CD14-positive monocyte (primary cell): Measurements from ENCODE around the gene QSOX2. TPM values are rescaled to one million over a fixed set of nuclear protein-coding genes. Genes with fewer than 3 reads are reported as not detected.

Experiments used
- DNase-seq, 3 donors: peaks; one replicate each; pipeline ENCODE4 v3.0.0-alpha.2; 2011 to 2022
- H2AFZ ChIP-seq: 2 replicates; pipeline ENCODE4 v1.6.0; 2012; ENCODE audit warnings: mild to moderate bottlenecking, low read depth, low read length, inconsistent platforms; ENCODE audit not compliant: insufficient read depth, poor library complexity, severe bottlenecking
- H3K27ac ChIP-seq, 2 donors: 1 replicate in 1 of 2; 2 replicates in 1 of 2; pipeline ENCODE4 v1.5.1; 2012 to 2013; ENCODE audit warnings: low read length in 2 of 2, control low read depth in 1 of 2, inconsistent platforms in 1 of 2, low read depth in 1 of 2, mild to moderate bottlenecking in 1 of 2
- H3K27me3 ChIP-seq, 2 donors: one replicate each; pipeline versions ENCODE4 v1.6.0 to v1.6.1; 2011 to 2013; ENCODE audit warnings: low read length in 2 of 2; ENCODE audit not compliant: control insufficient read depth in 2 of 2, insufficient read depth in 2 of 2
- H3K36me3 ChIP-seq, 2 donors: replicated peaks in 1 of 2; 1 replicate in 1 of 2; 2 replicates in 1 of 2; pipeline versions ENCODE4 v1.5.1 to v1.6.1; 2012 to 2013; ENCODE audit warnings: low read length in 2 of 2, control low read depth in 1 of 2, inconsistent platforms in 1 of 2, mild to moderate bottlenecking in 1 of 2; ENCODE audit not compliant: insufficient read depth in 2 of 2, control insufficient read depth in 1 of 2
- H3K4me1 ChIP-seq, 2 donors: 1 replicate in 1 of 2; 2 replicates in 1 of 2; pipeline versions ENCODE4 v1.5.1 to v1.6.1; 2012 to 2013; ENCODE audit warnings: low read length in 2 of 2, control low read depth in 1 of 2, inconsistent platforms in 1 of 2, mild to moderate bottlenecking in 1 of 2, moderate library complexity in 1 of 2; ENCODE audit not compliant: insufficient read depth in 2 of 2, control insufficient read depth in 1 of 2
- H3K4me2 ChIP-seq: replicated peaks from 2 replicates; pipeline ENCODE3; 2012; ENCODE audit warnings: low read length, moderate library complexity, mild to moderate bottlenecking; ENCODE audit not compliant: poor library complexity, severe bottlenecking; ENCODE audit errors: extremely low read depth
- H3K4me3 ChIP-seq, 3 experiments: fragments of 200-600 bp in 1 of 3; sonication (generic) in 1 of 3; replicated peaks in 1 of 3; 1 replicate in 2 of 3; 2 replicates in 1 of 3; pipeline ENCODE4 v1.5.1; 2011 to 2013; ENCODE audit warnings: low read length in 3 of 3, mild to moderate bottlenecking in 3 of 3, control low read depth in 2 of 3, low read depth in 2 of 3, inconsistent platforms in 1 of 3, moderate library complexity in 1 of 3
- H3K79me2 ChIP-seq: 2 replicates; pipeline ENCODE4 v1.6.0; 2012; ENCODE audit warnings: mild to moderate bottlenecking, control low read depth, inconsistent platforms, low read length, moderate library complexity; ENCODE audit not compliant: insufficient read depth
- H3K9ac ChIP-seq: 2 replicates; pipeline ENCODE4 v1.6.0; 2017; ENCODE audit warnings: low read length, mild to moderate bottlenecking; ENCODE audit not compliant: insufficient read depth, poor library complexity, severe bottlenecking
- H3K9me3 ChIP-seq, 2 donors: replicated peaks in 1 of 2; 1 replicate in 1 of 2; 2 replicates in 1 of 2; pipeline versions ENCODE4 v1.5.1 to v1.6.1; 2012 to 2013; ENCODE audit warnings: low read length in 2 of 2, control low read depth in 1 of 2; ENCODE audit not compliant: control insufficient read depth in 1 of 2, insufficient read depth in 1 of 2
- H4K20me1 ChIP-seq: 2 replicates; pipeline ENCODE4 v1.6.0; 2012; ENCODE audit warnings: mild to moderate bottlenecking, low read length, control low read depth, moderate library complexity; ENCODE audit not compliant: insufficient read depth
- H3K27ac Mint-ChIP-seq, 7 donors: one replicate each; pipeline ENCODE4 v1.8.0; 2020; ENCODE audit warnings: mild to moderate bottlenecking in 7 of 7, mixed read lengths in 7 of 7, moderate library complexity in 6 of 7, inconsistent platforms in 2 of 7
- H3K27me3 Mint-ChIP-seq, 3 donors: one replicate each; pipeline ENCODE4 v1.8.0; 2021 to 2022; ENCODE audit warnings: low read depth in 3 of 3, mild to moderate bottlenecking in 3 of 3, mixed read lengths in 3 of 3, moderate library complexity in 3 of 3, inconsistent platforms in 1 of 3
- H3K36me3 Mint-ChIP-seq, 2 donors: one replicate each; pipeline ENCODE4 v1.8.0; 2020; ENCODE audit warnings: mixed read lengths in 2 of 2, inconsistent platforms in 1 of 2, mild to moderate bottlenecking in 1 of 2
- H3K4me1 Mint-ChIP-seq: one replicate; pipeline ENCODE4 v1.8.0; 2020; ENCODE audit warnings: mild to moderate bottlenecking, mixed read lengths
- H3K4me3 Mint-ChIP-seq, 2 donors: one replicate each; pipeline ENCODE4 v1.8.0; 2020; ENCODE audit warnings: mild to moderate bottlenecking in 2 of 2, mixed read lengths in 2 of 2, moderate library complexity in 1 of 2
- H3K9me3 Mint-ChIP-seq, 7 donors: one replicate each; pipeline ENCODE4 v1.8.0; 2020 to 2022; ENCODE audit warnings: mixed read lengths in 7 of 7, mild to moderate bottlenecking in 6 of 7, moderate library complexity in 6 of 7, inconsistent platforms in 2 of 7
- WGBS: methylation state at CpG from one replicate; pipeline ENCODE4 v1.1.5; 2013; ENCODE audit warnings: missing lambda C conversion rate; ENCODE audit not compliant: insufficient coverage; 5-methylcytosine and 5-hydroxymethylcytosine counted together
- intact Hi-C, 2 donors: fragments of 100-400 bp; cut with micrococcal nuclease; formaldehyde crosslinking; loops; one replicate each; pipeline versions ENCODE4 v1.15.0 to v1.15.1; 2023
- polyA plus RNA-seq, 3 donors: library from polyadenylated mRNA; depleted of rRNA in 1 of 3; unstranded in 2 of 3; stranded (reverse) in 1 of 3; fragments of 300-500 nt in 2 of 3; fragments of >200 nt in 1 of 3; fragmentation: Illumina TruSeq in 2 of 3; gene quantifications; 1 replicate in 2 of 3; 2 replicates in 1 of 3; pipeline ENCODE4 v1.2.3, GENCODE V29; 2012 to 2021
- TF ChIP-seq, protein P1 (sequence below): fragments of 200-600 bp; IDR thresholded peaks from one replicate; pipeline ENCODE4 v1.8.0; 2022; ENCODE audit warnings: antibody characterized with exemption, mild to moderate bottlenecking

The QSOX2 gene
- polyA plus RNA-seq, 3 donors: 0.03 to 8.4 (median 0.17) TPM

DNA sequence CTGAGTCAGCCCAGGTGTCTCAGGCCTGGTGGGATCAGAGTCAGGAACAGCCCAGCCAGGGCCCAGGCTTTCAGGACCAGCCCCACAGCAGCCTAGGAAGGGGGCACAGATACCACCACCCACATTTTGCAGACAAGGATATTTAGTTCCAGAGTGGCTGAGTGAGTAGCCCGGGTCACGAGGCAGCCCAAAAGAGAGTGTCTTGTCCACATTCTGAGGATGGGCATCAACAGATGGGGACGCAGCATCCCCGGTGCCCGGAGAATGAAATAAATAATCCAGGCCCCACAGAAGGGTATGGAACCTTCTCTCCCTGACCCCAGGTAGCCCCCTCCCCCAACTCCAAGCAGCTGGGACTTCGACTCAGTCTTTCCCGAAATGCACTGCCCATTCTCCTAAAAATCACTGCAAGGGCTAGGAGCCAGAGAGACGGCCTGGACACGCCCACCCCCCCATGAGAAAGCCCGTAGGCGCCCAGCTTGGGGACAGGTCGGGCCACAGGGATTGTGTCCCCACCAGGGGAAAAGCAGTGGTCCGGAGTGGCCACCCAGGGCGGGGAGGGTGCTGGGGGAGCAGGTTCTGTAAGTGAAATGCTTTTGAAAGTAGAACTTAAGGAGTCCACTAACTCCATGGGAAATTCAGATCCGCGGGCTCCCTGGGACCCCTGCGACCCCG lies 47.5 kb downstream of the QSOX2 start:
- Histone ChIP-seq H3K79me2 (no peaks in the 10 kb centered on the region), H3K9ac (no peak overlapping the region), H4K20me1 (no peaks in the 10 kb centered on the region), H3K27me3 (peaks cover 46 to 82% of the 10 kb centered on the region in 2 donors), H3K9me3 (peaks cover 0 to 32% of the 10 kb centered on the region in 2 donors), H3K27ac (no peak overlapping the region), H2AFZ (no peak overlapping the region), H3K36me3 (no peaks in the 10 kb centered on the region), H3K4me1 (no peaks in the 10 kb centered on the region), H3K4me2 (no peak overlapping the region), H3K4me3 (no peak overlapping the region)
- H3K4me3 Mint-ChIP-seq: peak overlapping the region in 1 of 2 donors; percentile 70
- H3K4me1 Mint-ChIP-seq: no peaks in the 10 kb centered on the region
- intact Hi-C loops: no loop called here
- peaks cover 0 to 12% (median 2%) of the 10 kb centered on the region in 7 donors for H3K9me3 Mint-ChIP-seq
- DNase-seq: no peak
- no peak overlapping the region for H3K27ac Mint-ChIP-seq
- H3K27me3 Mint-ChIP-seq: peaks cover 71 to 96% (median 75%) of the 10 kb centered on the region in 3 donors
- TF ChIP-seq, protein P1, sequence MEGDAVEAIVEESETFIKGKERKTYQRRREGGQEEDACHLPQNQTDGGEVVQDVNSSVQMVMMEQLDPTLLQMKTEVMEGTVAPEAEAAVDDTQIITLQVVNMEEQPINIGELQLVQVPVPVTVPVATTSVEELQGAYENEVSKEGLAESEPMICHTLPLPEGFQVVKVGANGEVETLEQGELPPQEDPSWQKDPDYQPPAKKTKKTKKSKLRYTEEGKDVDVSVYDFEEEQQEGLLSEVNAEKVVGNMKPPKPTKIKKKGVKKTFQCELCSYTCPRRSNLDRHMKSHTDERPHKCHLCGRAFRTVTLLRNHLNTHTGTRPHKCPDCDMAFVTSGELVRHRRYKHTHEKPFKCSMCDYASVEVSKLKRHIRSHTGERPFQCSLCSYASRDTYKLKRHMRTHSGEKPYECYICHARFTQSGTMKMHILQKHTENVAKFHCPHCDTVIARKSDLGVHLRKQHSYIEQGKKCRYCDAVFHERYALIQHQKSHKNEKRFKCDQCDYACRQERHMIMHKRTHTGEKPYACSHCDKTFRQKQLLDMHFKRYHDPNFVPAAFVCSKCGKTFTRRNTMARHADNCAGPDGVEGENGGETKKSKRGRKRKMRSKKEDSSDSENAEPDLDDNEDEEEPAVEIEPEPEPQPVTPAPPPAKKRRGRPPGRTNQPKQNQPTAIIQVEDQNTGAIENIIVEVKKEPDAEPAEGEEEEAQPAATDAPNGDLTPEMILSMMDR: no peak
- peaks cover 0 to 3% of the 10 kb centered on the region in 2 donors for H3K36me3 Mint-ChIP-seq
- 21% methylated on average over 16 of the region's 18 CpGs for WGBS

DNA sequence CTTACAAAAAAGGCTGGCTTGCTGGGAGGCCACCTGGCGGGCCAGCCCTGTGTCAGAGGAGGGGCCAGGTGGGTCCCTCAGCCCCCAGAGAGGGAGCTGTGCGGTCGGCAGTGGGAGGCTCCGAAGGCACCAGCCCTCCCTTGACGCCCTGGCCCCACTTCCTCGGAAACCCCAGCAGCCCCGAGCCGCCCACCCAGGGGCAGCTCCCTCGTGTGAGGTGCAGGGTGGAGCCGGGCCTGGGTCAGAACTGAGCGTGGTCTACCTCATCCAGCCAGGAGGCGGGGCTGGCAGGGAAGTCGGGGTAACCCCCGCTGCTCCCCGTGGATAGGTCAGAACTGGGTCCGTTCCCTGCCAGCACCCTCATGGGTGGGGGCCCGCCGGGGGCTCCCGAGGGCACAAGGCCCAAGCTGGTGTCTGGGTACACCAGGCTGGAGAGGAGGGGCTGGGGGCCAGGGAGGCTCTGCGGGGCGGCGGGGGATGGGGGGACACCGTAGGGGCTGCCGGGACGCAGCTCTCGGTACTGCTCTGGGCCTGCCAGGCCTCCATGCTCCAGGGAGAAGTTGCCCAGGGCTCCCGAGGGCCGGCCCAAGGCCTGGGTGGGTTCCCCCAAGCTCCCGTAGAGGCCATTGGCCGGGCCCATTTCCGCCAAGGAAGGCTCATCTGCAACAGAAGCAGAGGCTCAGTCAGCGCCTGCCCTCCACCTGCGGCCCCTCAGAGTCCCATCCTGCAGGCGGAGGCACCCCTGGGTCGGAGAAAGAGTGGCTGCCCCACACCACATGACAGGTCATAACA lies 48.3 kb downstream of the QSOX2 start:
- peaks cover 0 to 3% of the 10 kb centered on the region in 2 donors for H3K36me3 Mint-ChIP-seq
- DNase-seq: no peak
- TF ChIP-seq, protein P1: no peak
- Histone ChIP-seq H3K9ac (no peak overlapping the region), H3K79me2 (no peaks in the 10 kb centered on the region), H3K27me3 (peaks cover 48 to 86% of the 10 kb centered on the region in 2 donors), H3K4me1 (no peaks in the 10 kb centered on the region), H3K4me2 (no peak overlapping the region), H2AFZ (no peak overlapping the region), H3K4me3 (no peak overlapping the region), H3K27ac (no peak overlapping the region), H3K9me3 (peaks cover 0 to 32% of the 10 kb centered on the region in 2 donors), H4K20me1 (no peaks in the 10 kb centered on the region), H3K36me3 (no peaks in the 10 kb centered on the region)
- peaks cover 0 to 12% (median 2%) of the 10 kb centered on the region in 7 donors for H3K9me3 Mint-ChIP-seq
- no peaks in the 10 kb centered on the region for H3K4me1 Mint-ChIP-seq
- H3K4me3 Mint-ChIP-seq: peak overlapping the region in 1 of 2 donors; percentile 80
- 9% methylated on average over 35 of the region's 35 CpGs for WGBS
- peaks cover 74 to 96% (median 78%) of the 10 kb centered on the region in 3 donors for H3K27me3 Mint-ChIP-seq
- intact Hi-C loops: no loop called here
- H3K27ac Mint-ChIP-seq: no peak overlapping the region
